Stimulated activated effector memory CD8-positive, alpha-beta T cell treated with anti-CD3 and anti-CD28 coated beads, Interleukin-12 subunit alpha, Interleukin-12 subunit beta, amount 100 ng/mL, for 72 hours (primary cell): ENCODE measurements around the gene CDC42EP3.
A peak's percentile ranks its signal among the peaks of the same experiment; 100 is the strongest.

Source experiments
- ATAC-seq: fragments of 150-1000 bp; cut with Tn5 transposase; 2 replicates; pipeline ENCODE4 v1.10.0; 2021
- DNase-seq, 2 donors: peaks; one replicate each; pipeline ENCODE4 v3.0.0; 2021 to 2022; ENCODE audit warnings: low spot score in 2 of 2
- H3K27ac Mint-ChIP-seq: one replicate; pipeline ENCODE4 v1.8.0; 2022; ENCODE audit warnings: mild to moderate bottlenecking, mixed read lengths
- H3K36me3 Mint-ChIP-seq: one replicate; pipeline ENCODE4 v1.8.0; 2022; ENCODE audit warnings: mild to moderate bottlenecking, mixed read lengths
- H3K4me1 Mint-ChIP-seq: one replicate; pipeline ENCODE4 v1.8.0; 2022; ENCODE audit warnings: mixed read lengths
- H3K4me3 Mint-ChIP-seq: one replicate; pipeline ENCODE4 v1.8.0; 2022; ENCODE audit warnings: mild to moderate bottlenecking, mixed read lengths
- H3K9me3 Mint-ChIP-seq: one replicate; pipeline ENCODE4 v1.8.0; 2022; ENCODE audit warnings: mixed read lengths

The CDC42EP3 gene

GRCh38 chr2:37637985-37638384 is 33.5 kb downstream of the CDC42EP3 start:
- H3K9me3 Mint-ChIP-seq, result no peaks in the 10 kb centered on the region
- H3K27ac Mint-ChIP-seq, result peak overlapping the region; percentile 93
- H3K4me3 Mint-ChIP-seq, result no peak overlapping the region
- ATAC-seq (no peak), DNase-seq (no peak)
- peaks cover 46% of the 10 kb centered on the region for H3K36me3 Mint-ChIP-seq
- peaks cover 87% of the 10 kb centered on the region for H3K4me1 Mint-ChIP-seq

GRCh38 chr2:37637190-37637860 is 34.1 kb downstream of the CDC42EP3 start:
- H3K4me3 Mint-ChIP-seq, result peak overlapping the region; percentile 62
- H3K27ac Mint-ChIP-seq, result peak overlapping the region; percentile 93
- ATAC-seq (no peak), DNase-seq (no peak)
- peaks cover 40% of the 10 kb centered on the region for H3K36me3 Mint-ChIP-seq
- no peaks in the 10 kb centered on the region for H3K9me3 Mint-ChIP-seq
- H3K4me1 Mint-ChIP-seq, result peaks cover 86% of the 10 kb centered on the region

GRCh38 chr2:37636381-37637066 is 34.9 kb downstream of the CDC42EP3 start:
- ATAC-seq (no peak), DNase-seq (no peak)
- Mint-ChIP-seq H3K4me3 (peak overlapping the region; percentile 62), H3K36me3 (peaks cover 32% of the 10 kb centered on the region), H3K27ac (peak overlapping the region; percentile 93), H3K9me3 (no peaks in the 10 kb centered on the region), H3K4me1 (peaks cover 80% of the 10 kb centered on the region)

- H3K36me3 Mint-ChIP-seq, result peaks cover 25% of the 10 kb centered on the region
- H3K4me3 Mint-ChIP-seq, result peak overlapping the region; percentile 62
- peak; percentile 93 for ATAC-seq
- no peaks in the 10 kb centered on the region for H3K9me3 Mint-ChIP-seq
- H3K4me1 Mint-ChIP-seq, result peaks cover 80% of the 10 kb centered on the region
- peak; percentile 46 to 84 for DNase-seq
- H3K27ac Mint-ChIP-seq, result peak overlapping the region; percentile 93
Observed at GRCh38 chr2:37635504-37636380, 35.7 kb downstream of the CDC42EP3 start.

- no peak for DNase-seq
- peak; percentile 59 for ATAC-seq
- Mint-ChIP-seq H3K4me1 (peaks cover 83% of the 10 kb centered on the region), H3K27ac (peak overlapping the region; percentile 93), H3K9me3 (no peaks in the 10 kb centered on the region), H3K4me3 (peak overlapping the region; percentile 62), H3K36me3 (peaks cover 20% of the 10 kb centered on the region)
Observed at GRCh38 chr2:37634914-37635503, 36.4 kb downstream of the CDC42EP3 start.

- DNase-seq (no peak), ATAC-seq (no peak)
- Mint-ChIP-seq H3K4me3 (peak overlapping the region; percentile 62), H3K9me3 (no peaks in the 10 kb centered on the region), H3K27ac (peak overlapping the region; percentile 93), H3K36me3 (peaks cover 17% of the 10 kb centered on the region), H3K4me1 (peaks cover 83% of the 10 kb centered on the region)
Observed at GRCh38 chr2:37633845-37634244, 37.6 kb downstream of the CDC42EP3 start.

- DNase-seq (no peak), ATAC-seq (no peak)
- H3K27ac Mint-ChIP-seq, result no peak overlapping the region
- H3K36me3 Mint-ChIP-seq, result peaks cover 17% of the 10 kb centered on the region
- no peaks in the 10 kb centered on the region for H3K9me3 Mint-ChIP-seq
- H3K4me1 Mint-ChIP-seq, result peaks cover 80% of the 10 kb centered on the region
- H3K4me3 Mint-ChIP-seq, result no peak overlapping the region
Observed at GRCh38 chr2:37633234-37633633, 38.2 kb downstream of the CDC42EP3 start.

GRCh38 chr2:37632310-37632709 is 39.1 kb downstream of the CDC42EP3 start:
- Mint-ChIP-seq H3K27ac (peak overlapping the region; percentile 45), H3K4me3 (no peak overlapping the region), H3K4me1 (peaks cover 81% of the 10 kb centered on the region)

GRCh38 chr2:37631698-37632097 is 39.7 kb downstream of the CDC42EP3 start:
- H3K27ac Mint-ChIP-seq, result no peak overlapping the region
- ATAC-seq (no peak), DNase-seq (no peak)
- peaks cover 81% of the 10 kb centered on the region for H3K4me1 Mint-ChIP-seq
- H3K9me3 Mint-ChIP-seq, result no peaks in the 10 kb centered on the region
- peaks cover 17% of the 10 kb centered on the region for H3K36me3 Mint-ChIP-seq
- no peak overlapping the region for H3K4me3 Mint-ChIP-seq

More at GRCh38 chr2:37632310-37632709, 39.1 kb downstream of the CDC42EP3 start:
- Mint-ChIP-seq H3K9me3 (no peaks in the 10 kb centered on the region), H3K36me3 (peaks cover 17% of the 10 kb centered on the region)
- no peak for DNase-seq
- no peak for ATAC-seq

- no peak overlapping the region for H3K27ac Mint-ChIP-seq
- H3K9me3 Mint-ChIP-seq, result no peaks in the 10 kb centered on the region
- peak overlapping the region; percentile 5 for H3K4me3 Mint-ChIP-seq
- peaks cover 16% of the 10 kb centered on the region for H3K36me3 Mint-ChIP-seq
- peaks cover 81% of the 10 kb centered on the region for H3K4me1 Mint-ChIP-seq
- ATAC-seq (no peak), DNase-seq (no peak)
Observed at GRCh38 chr2:37631292-37631691, 40.1 kb downstream of the CDC42EP3 start.

- Mint-ChIP-seq H3K4me3 (peak overlapping the region; percentile 5), H3K4me1 (peaks cover 81% of the 10 kb centered on the region), H3K36me3 (peaks cover 11% of the 10 kb centered on the region), H3K9me3 (no peaks in the 10 kb centered on the region), H3K27ac (peak overlapping the region; percentile 84)
- DNase-seq (no peak), ATAC-seq (no peak)
Observed at GRCh38 chr2:37630776-37631175, 40.7 kb downstream of the CDC42EP3 start.

GRCh38 chr2:37630301-37630700 is 41.1 kb downstream of the CDC42EP3 start:
- no peak for DNase-seq
- Mint-ChIP-seq H3K36me3 (peaks cover 6% of the 10 kb centered on the region), H3K4me3 (no peak overlapping the region), H3K27ac (peak overlapping the region; percentile 84), H3K9me3 (no peaks in the 10 kb centered on the region), H3K4me1 (peaks cover 82% of the 10 kb centered on the region)
- no peak for ATAC-seq

- DNase-seq (no peak), ATAC-seq (no peak)
- peaks cover 6% of the 10 kb centered on the region for H3K36me3 Mint-ChIP-seq
- H3K9me3 Mint-ChIP-seq, result no peaks in the 10 kb centered on the region
- peaks cover 82% of the 10 kb centered on the region for H3K4me1 Mint-ChIP-seq
- no peak overlapping the region for H3K4me3 Mint-ChIP-seq
- peak overlapping the region; percentile 84 for H3K27ac Mint-ChIP-seq
Observed at GRCh38 chr2:37629529-37629928, 41.9 kb downstream of the CDC42EP3 start.

- ATAC-seq, result no peak
- peaks cover 6% of the 10 kb centered on the region for H3K36me3 Mint-ChIP-seq
- peak overlapping the region; percentile 92 for H3K27ac Mint-ChIP-seq
- DNase-seq, result no peak
- H3K4me1 Mint-ChIP-seq, result peaks cover 86% of the 10 kb centered on the region
- no peaks in the 10 kb centered on the region for H3K9me3 Mint-ChIP-seq
- peak overlapping the region; percentile 66 for H3K4me3 Mint-ChIP-seq
Observed at GRCh38 chr2:37627710-37628109, 43.7 kb downstream of the CDC42EP3 start.
